Caco-2 (cell line): Measurements from ENCODE around the gene CAPN2. TPM values are rescaled to one million over a fixed set of nuclear protein-coding genes. Genes with fewer than 3 reads are reported as not detected.

Experiments used
- BruUV-seq: library from RNA; stranded (reverse); fragments of 400-500 nt; replicated peaks from 2 replicates; lab custom pipeline; 2021; lab: Mats Ljungman, UMichigan
- CTCF ChIA-PET: fragments of 300-600 bp; sonication (Branson Sonifier 250); formaldehyde crosslinking; loops from one replicate; lab custom pipeline; 2022; ENCODE audit warnings: antibody characterized with exemption; lab: Charles Lee
- POLR2A ChIA-PET: fragments of 300-600 bp; sonication (Branson Sonifier 250); formaldehyde crosslinking; loops from one replicate; lab custom pipeline; 2022; ENCODE audit warnings: antibody characterized with exemption; lab: Charles Lee
- DNase-seq, 2 experiments: peaks; one replicate each; pipeline versions ENCODE4 v3.0.0 to v3.0.0-alpha.2; 2020 to 2022
- H3K27me3 ChIP-seq: replicated peaks from 2 replicates; pipeline ENCODE4 v1.6.0; 2011; ENCODE audit warnings: low read length; ENCODE audit not compliant: control insufficient read depth, insufficient read depth
- H3K36me3 ChIP-seq: 2 replicates; pipeline ENCODE4 v1.5.1; 2011; ENCODE audit warnings: low read length; ENCODE audit not compliant: control insufficient read depth, insufficient read depth
- H3K4me1 ChIP-seq: fragments of 250-450 bp; sonication (Bioruptor Pico); 2 replicates; pipeline ENCODE4 v1.5.1; 2020; ENCODE audit warnings: mild to moderate bottlenecking
- H3K4me3 ChIP-seq: 2 replicates; pipeline ENCODE4 v1.5.1; 2011; ENCODE audit warnings: low read depth, mild to moderate bottlenecking, control low read depth, low read length
- H3K9me3 ChIP-seq: fragments of 250-450 bp; sonication (Bioruptor Pico); 2 replicates; pipeline ENCODE4 v1.5.1; 2020; ENCODE audit warnings: mild to moderate bottlenecking, moderate library complexity
- H3K27ac Mint-ChIP-seq: one replicate; pipeline ENCODE4 v1.8.0; 2022; ENCODE audit warnings: mixed read lengths; ENCODE audit not compliant: unreplicated experiment
- H3K27me3 Mint-ChIP-seq: one replicate; pipeline ENCODE4 v1.8.0; 2022; ENCODE audit warnings: mixed read lengths; ENCODE audit not compliant: insufficient read depth, unreplicated experiment
- H3K36me3 Mint-ChIP-seq: one replicate; pipeline ENCODE4 v1.8.0; 2022; ENCODE audit warnings: mild to moderate bottlenecking, mixed read lengths; ENCODE audit not compliant: insufficient read depth, unreplicated experiment
- H3K4me1 Mint-ChIP-seq: one replicate; pipeline ENCODE4 v1.8.0; 2022; ENCODE audit warnings: low read depth, mixed read lengths; ENCODE audit not compliant: unreplicated experiment
- H3K4me3 Mint-ChIP-seq: one replicate; pipeline ENCODE4 v1.8.0; 2022; ENCODE audit warnings: mild to moderate bottlenecking, moderate library complexity, mixed read lengths; ENCODE audit not compliant: unreplicated experiment
- H3K9me3 Mint-ChIP-seq: one replicate; pipeline ENCODE4 v1.8.0; 2022; ENCODE audit warnings: mixed read lengths; ENCODE audit not compliant: unreplicated experiment
- CTCF ChIP-seq, 2 experiments: fragments of 200-600 bp in 1 of 2; IDR thresholded peaks; 1 replicate in 1 of 2; 2 replicates in 1 of 2; pipeline versions ENCODE4 v1.5.1 to v1.8.0; 2011 to 2022; ENCODE audit warnings: antibody characterized with exemption in 1 of 2, control low read depth in 1 of 2, inconsistent platforms in 1 of 2, low read depth in 1 of 2, low read length in 1 of 2, mild to moderate bottlenecking in 1 of 2, moderate library complexity in 1 of 2; ENCODE audit not compliant: insufficient read depth in 1 of 2, severe bottlenecking in 1 of 2, unreplicated experiment in 1 of 2
- intact Hi-C: fragments of 100-400 bp; cut with micrococcal nuclease; formaldehyde crosslinking; loops from one replicate; pipeline ENCODE4 v1.10.0; 2022; ENCODE audit not compliant: unreplicated experiment
- total RNA-seq: library from RNA; stranded (reverse); gene quantifications from 2 replicates; pipeline ENCODE4 v1.2.3, GENCODE V29; 2022

Gene CAPN2
- total RNA-seq, 1 experiment from 2014 or later = 157 TPM

DNA sequence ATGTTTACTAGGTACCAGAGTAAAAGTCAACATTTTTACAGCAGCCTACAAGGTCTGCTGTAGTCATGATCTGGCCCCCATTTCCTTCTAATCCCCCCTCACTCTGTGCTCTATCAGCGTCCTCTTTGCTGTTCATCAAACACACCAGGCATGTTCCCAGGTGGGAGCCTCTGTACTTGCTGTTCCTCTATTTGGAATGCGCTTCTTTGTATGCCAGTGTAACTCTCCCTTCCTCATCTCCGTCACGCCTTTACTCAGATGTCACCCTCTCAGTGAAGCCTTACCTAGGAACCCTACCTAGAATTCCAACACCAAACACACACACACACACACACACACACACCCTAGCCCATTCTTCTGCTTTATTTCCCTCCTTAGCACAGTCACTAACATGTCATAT lies 112.4 kb downstream of the CAPN2 start:
- POLR2A ChIA-PET = no interaction called here
- no peaks in the 10 kb centered on the region for H3K36me3 ChIP-seq
- intact Hi-C loops = no loop called here
- no peak for TF ChIP-seq CTCF (IDR thresholded peaks at IDR 0.05; ENCODE audit: insufficient read depth in 1 of 2, low read depth in 1 of 2, low read length in 1 of 2, severe bottlenecking in 1 of 2, unreplicated experiment in 1 of 2)
- H3K9me3 ChIP-seq = no peaks in the 10 kb centered on the region
- DNase-seq = no peak
- BruUV-seq = no TSS peak
- Mint-ChIP-seq H3K36me3 (peaks cover 23% of the 10 kb centered on the region), H3K4me1 (peaks cover 50% of the 10 kb centered on the region), H3K27ac (peak overlapping the region; percentile 5), H3K4me3 (no peak overlapping the region), H3K27me3 (no peaks in the 10 kb centered on the region), H3K9me3 (no peaks in the 10 kb centered on the region)
- H3K4me1 ChIP-seq = peaks cover 29% of the 10 kb centered on the region
- no peaks in the 10 kb centered on the region for H3K27me3 ChIP-seq
- CTCF ChIA-PET = no interaction called here
- H3K4me3 ChIP-seq = no peak overlapping the region

Other genes starting within 250 kb of the CAPN2 start
- 4.1 and 6.7 TPM in 2 replicates for gene CAPN8, start 46.8 kb upstream of the CAPN2 start, total RNA-seq
- gene TP53BP2, start 133.4 kb downstream of the CAPN2 start, total RNA-seq = 49.6 and 51.2 TPM in 2 replicates